ENCODE results near the gene CCDC127.
"Not testable (repeated sequence)": the region's sequence is repeated elsewhere in the genome, so short reads cannot be mapped to it uniquely, and the experiment has no call there.

CCDC127 gene, protein sequence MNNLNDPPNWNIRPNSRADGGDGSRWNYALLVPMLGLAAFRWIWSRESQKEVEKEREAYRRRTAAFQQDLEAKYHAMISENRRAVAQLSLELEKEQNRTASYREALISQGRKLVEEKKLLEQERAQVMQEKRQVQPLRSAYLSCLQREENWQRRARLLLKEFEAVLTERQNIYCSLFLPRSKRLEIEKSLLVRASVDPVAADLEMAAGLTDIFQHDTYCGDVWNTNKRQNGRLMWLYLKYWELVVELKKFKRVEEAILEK

DNA sequence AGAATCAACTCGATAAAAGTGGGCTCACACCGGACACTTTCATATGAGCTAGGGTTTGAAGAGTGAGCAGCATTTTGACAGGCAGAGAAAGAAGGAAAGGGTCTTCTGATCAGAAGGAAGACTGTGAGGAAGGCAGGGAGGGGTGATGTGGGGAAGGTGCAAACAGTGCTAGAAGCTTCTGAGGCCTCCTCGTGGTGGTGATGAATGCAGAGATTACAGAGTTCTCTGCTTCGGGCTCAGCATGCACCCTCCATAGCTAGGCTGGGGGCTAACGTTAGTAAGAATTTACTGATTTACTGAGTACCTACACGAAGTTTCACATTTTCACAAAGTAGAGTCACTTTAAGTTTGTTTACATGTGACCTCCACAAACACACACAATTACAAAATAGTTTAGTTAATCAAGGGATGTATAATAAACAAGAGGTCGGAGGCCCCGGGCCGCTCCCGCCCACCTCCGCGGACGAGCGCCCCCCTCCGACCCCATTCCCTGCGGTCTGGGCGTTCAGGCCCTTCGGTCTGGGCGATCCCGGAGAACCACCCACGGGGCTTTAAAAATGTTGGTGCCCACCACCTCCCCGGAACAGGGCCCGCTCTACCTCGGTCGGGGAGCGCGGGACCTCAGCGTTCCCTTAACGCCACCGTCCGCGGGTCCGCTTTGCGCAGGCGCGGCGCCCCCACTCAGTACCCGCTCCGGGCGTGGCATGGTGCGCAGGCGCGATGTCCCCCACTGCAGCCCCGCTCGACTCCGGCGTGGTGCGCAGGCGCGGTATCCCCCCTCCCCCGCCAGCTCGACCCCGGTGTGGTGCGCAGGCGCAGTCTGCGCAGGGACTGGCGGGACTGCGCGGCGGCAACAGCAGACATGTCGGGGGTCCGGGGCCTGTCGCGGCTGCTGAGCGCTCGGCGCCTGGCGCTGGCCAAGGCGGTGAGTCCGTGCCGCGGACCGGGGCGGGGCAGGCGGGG lies at the start of gene CCDC127, which contains the start of gene SDHA:
Gene CCDC127, minus strand, starts transcription at position 660 of the 963 bp plus-strand sequence. CDS start 1,304 bp downstream, outside the sequence.
Gene SDHA, plus strand, starts transcription at position 827 of the 963 bp plus-strand sequence. Its CDS starts 36 bp downstream, at position 863.
- peak; percentile 94 for DNase-seq (ENCODE audit: low read depth, low spot score)

DNA sequence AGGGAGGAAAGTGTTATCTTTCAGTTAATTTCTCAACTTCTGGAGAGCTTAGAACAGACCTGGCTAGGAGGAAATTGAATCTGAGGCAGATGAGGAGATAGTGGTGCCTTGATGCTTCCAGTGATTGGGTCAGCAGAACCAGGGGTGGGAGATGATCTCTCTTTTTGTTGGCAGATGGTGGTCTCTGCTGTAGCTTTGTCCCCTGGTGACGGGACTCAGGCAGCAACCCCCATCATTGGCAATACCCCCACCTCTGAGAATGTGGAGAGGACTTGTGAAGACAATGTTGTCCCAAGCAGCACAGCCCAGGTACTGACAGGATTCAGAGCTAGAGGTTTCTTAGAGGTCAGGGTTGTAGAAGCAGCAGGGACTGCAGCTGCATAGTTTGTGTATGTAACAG lies 49.8 kb upstream of the CCDC127 start:
- no peak for DNase-seq (ENCODE audit: low read depth, low spot score)

GRCh38 chr5:266311-267026 lies 48.5 kb upstream of the CCDC127 start:
- not testable (repeated sequence) for DNase-seq (ENCODE audit: low read depth, low spot score)

DNA sequence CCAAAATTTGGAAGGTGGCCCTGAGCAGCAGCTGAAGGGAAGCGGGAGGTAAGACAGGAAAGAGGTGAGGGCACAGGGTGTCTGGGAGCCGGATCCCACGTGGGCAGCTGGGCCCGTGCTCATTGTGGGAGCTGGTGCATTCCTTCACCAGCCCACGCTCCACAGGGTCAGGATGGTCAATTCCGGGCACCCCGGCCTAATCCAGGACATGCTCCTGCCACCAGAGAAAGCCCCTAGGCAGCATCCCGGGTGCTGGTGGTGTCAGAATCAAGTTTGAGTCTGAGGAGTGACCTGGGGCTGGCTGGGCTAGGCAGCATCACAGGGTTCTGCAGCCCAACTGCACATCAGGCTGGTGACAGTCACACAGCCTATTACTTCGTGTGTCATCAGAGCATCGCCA lies 46.4 kb upstream of the CCDC127 start:
- no peak for DNase-seq (ENCODE audit: low read depth, low spot score)

DNA sequence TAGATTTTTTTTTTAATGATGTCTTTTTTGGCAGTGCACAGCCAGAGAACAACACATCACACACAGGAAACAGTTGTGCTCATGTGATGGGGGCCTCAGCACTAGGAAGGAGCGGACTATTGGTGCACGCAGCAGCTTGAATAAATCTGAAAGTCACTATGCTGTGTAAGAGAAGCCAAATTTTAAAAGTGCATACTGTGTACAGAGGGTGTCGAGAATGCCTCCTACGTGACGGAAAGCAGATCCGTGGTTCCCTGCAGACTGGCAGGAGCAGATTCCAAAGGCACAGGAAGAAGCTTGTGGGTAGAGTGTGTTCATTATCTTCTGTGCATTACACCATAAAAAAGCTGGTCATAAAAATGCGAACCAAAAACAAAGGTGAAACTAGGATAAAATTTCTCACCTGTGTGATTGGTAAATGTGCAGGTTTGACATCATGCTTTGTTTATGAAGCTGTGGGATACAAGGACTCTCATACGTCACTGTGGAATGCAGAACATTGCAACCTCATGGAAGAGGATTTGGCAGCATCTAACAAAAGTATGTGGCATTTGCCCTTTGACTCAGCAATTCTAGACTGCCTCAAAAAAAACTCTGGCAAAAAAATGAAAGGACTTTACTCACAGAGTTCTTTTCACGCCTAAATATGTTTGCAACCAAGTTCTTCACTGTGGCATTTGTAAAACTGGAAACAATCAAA lies 45.5 kb upstream of the CCDC127 start:
- not testable (repeated sequence) for DNase-seq (ENCODE audit: low read depth, low spot score)

DNA sequence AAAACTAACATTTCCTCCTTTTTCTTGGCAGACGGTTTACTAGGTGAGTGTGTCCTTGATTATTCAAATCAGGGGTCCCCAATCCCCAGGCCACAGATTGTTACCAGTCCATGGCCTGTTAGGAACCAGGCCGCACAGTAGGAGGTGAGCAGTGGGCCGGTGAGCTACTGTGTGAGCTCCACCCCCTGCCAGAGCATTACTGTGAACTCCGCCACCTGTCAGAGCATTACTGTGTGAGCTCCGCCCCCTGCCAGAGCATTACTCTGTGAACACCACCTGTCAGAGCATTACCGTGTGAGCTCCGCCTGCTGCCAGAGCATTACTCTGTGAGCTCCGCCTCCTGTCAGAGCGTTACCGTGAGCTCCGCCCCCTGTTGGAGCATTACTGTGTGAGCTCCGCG lies 39.2 kb upstream of the CCDC127 start:
- no peak for DNase-seq (ENCODE audit: low read depth, low spot score)

DNA sequence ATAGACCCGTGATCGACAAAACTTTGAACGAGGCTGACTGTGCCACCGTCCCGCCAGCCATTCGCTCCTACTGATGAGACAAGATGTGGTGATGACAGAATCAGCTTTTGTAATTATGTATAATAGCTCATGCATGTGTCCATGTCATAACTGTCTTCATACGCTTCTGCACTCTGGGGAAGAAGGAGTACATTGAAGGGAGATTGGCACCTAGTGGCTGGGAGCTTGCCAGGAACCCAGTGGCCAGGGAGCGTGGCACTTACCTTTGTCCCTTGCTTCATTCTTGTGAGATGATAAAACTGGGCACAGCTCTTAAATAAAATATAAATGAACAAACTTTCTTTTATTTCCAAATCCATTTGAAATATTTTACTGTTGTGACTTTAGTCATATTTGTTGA lies 38.4 kb upstream of the CCDC127 start:
- DNase-seq (ENCODE audit: low read depth, low spot score): not testable (repeated sequence)

DNA sequence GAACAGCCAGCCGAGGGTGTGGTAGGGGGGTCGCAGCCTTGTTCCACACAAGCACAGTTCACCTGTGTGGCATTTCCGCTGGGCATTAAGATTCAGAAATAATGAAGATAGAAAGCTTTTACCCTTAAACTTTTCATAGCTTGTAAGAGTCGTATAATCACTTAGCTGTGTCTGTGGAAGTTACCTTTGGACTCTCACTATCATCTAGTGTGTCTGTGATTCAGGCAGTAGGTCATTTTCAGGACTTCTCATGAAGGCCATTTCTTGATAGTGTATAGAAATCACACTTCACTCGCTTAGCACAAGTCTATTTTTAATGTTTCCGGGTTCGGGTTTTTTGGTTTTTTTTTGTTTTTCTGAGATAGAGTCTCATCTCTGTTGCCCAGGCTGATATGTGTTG lies 37.2 kb upstream of the CCDC127 start:
- DNase-seq (ENCODE audit: low read depth, low spot score): not testable (repeated sequence)

- DNase-seq (ENCODE audit: low read depth, low spot score): not testable (repeated sequence)
These were observed 36.4 kb upstream of the CCDC127 start for GRCh38 chr5:254322-254721.

GRCh38 chr5:252546-252945 lies 34.6 kb upstream of the CCDC127 start:
- DNase-seq (ENCODE audit: low read depth, low spot score): no peak

DNA sequence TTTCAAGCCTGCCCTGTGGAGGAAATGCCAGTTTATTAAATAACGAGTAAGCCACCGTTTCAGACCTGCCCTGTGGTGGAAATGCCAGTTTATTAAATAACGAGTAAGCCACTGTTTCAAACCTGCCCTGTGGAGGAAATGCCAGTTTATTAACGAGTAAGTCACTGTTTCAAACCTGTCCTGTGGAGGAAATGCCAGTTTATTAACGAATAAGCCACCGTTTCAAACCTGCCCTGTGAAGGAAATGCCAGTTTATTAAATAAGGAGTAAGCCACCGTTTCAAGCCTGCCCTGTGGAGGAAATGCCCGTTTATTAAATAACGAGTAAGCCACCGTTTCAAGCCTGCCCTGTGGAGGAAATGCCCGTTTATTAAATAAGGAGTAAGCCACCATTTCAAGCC lies 34.0 kb upstream of the CCDC127 start:
- not testable (repeated sequence) for DNase-seq (ENCODE audit: low read depth, low spot score)

- DNase-seq (ENCODE audit: low read depth, low spot score): not testable (repeated sequence)
These were observed 33.6 kb upstream of the CCDC127 start for GRCh38 chr5:251538-251937.

DNA sequence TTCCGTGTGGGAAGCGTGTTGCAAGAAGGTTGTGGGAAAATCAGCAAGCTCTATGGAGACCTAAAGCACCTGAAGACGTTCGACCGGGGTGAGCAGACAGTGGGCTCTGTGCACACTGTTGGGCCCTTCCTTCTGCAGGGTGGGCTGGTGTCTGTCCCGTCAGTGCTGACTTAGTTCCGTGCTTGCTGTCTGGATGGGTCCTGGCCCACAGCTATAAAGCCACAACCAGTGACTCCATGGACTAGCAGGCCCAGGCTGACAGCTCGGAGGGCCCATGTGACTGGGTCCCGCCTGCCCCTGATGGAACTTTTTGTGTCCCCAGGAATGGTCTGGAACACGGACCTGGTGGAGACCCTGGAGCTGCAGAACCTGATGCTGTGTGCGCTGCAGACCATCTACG lies 33.1 kb upstream of the CCDC127 start:
- not testable (repeated sequence) for DNase-seq (ENCODE audit: low read depth, low spot score)

GRCh38 chr5:250396-250795 lies 32.4 kb upstream of the CCDC127 start:
- DNase-seq (ENCODE audit: low read depth, low spot score): not testable (repeated sequence)

GRCh38 chr5:245717-246116 lies 27.8 kb upstream of the CCDC127 start:
- not testable (repeated sequence) for DNase-seq (ENCODE audit: low read depth, low spot score)

DNA sequence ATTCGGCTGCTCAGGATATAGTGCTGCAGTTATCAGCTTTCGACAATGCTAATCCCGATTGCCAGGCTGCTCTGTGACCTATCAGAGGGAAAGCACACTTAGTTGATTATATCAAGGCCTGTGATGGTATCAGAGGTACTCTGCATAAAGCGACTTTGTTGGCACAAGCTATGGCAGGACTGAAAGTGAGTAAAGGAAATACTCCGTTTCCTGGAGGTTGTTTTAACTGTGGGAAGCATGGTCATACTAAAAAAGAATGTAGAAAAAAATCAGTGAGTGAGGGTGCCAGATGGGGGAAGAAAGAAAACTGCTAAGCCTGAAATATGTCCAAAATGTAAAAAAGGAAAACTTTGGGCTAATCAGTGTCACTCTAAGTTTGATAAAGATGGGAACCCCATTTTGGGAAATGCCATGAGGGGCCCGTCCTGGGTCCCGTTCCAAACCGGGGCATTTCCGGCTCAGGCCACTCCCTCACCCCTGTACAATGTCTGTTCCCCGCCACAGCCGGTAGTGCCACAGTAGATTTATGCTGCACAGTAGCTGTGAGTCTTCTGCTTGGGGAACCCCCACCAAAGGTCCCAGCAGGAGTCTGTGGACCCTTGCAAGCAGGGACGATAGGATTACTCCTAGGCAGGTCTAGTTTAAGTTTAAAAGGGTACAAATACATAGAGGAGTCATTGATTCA lies 25.9 kb upstream of the CCDC127 start:
- not testable (repeated sequence) for DNase-seq (ENCODE audit: low read depth, low spot score)

DNA sequence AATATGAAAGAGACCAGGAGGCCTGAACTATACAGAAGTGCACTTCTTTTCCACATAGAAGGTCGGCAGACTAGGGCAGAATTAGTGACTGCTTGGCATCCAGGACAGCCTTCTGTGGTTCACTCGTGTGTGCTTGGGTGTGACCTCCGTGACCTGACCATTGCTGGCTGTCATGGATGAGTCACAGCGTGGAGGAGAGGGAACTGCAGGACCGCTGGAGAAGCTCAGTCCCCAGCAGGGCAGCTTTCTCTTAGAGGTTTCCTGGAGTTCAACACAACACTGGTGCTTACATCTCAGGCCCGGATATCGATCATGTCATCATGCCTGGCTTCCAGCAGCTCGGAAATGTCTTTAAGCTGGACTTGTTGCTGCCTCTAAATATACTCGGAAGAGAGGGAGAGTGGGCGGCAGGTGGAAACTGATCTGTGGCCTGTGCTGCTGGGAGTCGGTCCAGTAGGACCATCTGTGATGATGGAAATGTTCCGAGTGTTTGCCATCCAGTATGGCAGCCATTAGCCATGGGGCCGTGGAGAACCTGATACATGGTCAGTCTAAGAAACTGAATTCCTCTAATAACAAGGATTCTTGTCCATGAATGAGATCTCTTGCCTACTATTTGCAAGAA lies 23.2 kb upstream of the CCDC127 start:
- not testable (repeated sequence) for DNase-seq (ENCODE audit: low read depth, low spot score)

GRCh38 chr5:240550-240949 lies 22.6 kb upstream of the CCDC127 start:
- not testable (repeated sequence) for DNase-seq (ENCODE audit: low read depth, low spot score)

DNA sequence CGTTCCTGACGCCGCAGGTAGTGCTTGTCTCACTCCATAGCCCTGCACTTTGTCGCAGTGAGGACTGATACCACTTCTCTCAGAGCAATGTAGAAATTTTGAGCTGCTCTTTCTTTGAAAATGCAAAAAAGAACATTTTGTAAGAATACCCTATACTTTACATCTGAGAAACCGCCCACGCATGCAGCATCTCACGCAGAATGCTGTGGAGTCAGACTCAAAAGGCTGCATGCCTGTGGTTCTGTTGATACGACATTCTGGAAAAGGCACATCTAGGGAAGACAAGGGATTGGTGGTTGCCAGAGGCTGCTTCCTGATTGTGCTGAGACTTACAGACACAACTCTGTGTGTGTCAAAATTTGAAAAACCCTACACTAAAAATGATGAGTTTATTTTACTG lies 20.0 kb upstream of the CCDC127 start:
- not testable (repeated sequence) for DNase-seq (ENCODE audit: low read depth, low spot score)

- DNase-seq (ENCODE audit: low read depth, low spot score): not testable (repeated sequence)
These were observed 17.6 kb upstream of the CCDC127 start for GRCh38 chr5:235527-235926.

Data from activated CD4-positive, CD25-positive, alpha-beta regulatory T cell treated with anti-CD3 and anti-CD28 coated beads, Interleukin-2, amount 50 U/mL, for 16 hours (primary cell).